Mesendoderm (in vitro differentiated cells): ENCODE results near the gene DZANK1.
A peak's percentile ranks its signal among the peaks of the same experiment; 100 is the strongest.

Source experiments
- DNase-seq: peaks from one replicate; pipeline ENCODE4 v3.0.0; 2013
- H2AK5ac ChIP-seq: 2 replicates; pipeline ENCODE4 v1.6.1; 2013; ENCODE audit warnings: low read length, inconsistent platforms
- H2BK120ac ChIP-seq: 2 replicates; pipeline ENCODE4 v1.6.1; 2013; ENCODE audit warnings: low read depth, mild to moderate bottlenecking, low read length, moderate library complexity, mixed read lengths
- H2BK15ac ChIP-seq: replicated peaks from 2 replicates; pipeline ENCODE4 v1.6.1; 2013; ENCODE audit warnings: low read depth, mild to moderate bottlenecking, moderate library complexity
- H2BK5ac ChIP-seq: 2 replicates; pipeline ENCODE4 v1.6.1; 2013; ENCODE audit warnings: low read length, inconsistent platforms
- H3K18ac ChIP-seq: 2 replicates; pipeline ENCODE4 v1.6.1; 2013; ENCODE audit warnings: mild to moderate bottlenecking, low read length, mixed read lengths
- H3K23ac ChIP-seq: one replicate; pipeline ENCODE4 v1.6.1; 2013; ENCODE audit warnings: low read length
- H3K27ac ChIP-seq: 2 replicates; pipeline ENCODE4 v1.5.1; 2013; ENCODE audit warnings: low read depth, mild to moderate bottlenecking, inconsistent platforms, low read length, moderate library complexity
- H3K27me3 ChIP-seq: 2 replicates; pipeline ENCODE4 v1.6.1; 2013; ENCODE audit warnings: low read length, control low read depth, mild to moderate bottlenecking, inconsistent platforms; ENCODE audit not compliant: insufficient read depth, poor library complexity
- H3K36me3 ChIP-seq: 2 replicates; pipeline ENCODE4 v1.6.1; 2013; ENCODE audit warnings: low read length, inconsistent platforms; ENCODE audit not compliant: control insufficient read depth, insufficient read depth
- H3K4ac ChIP-seq: one replicate; pipeline ENCODE4 v1.6.1; 2013; ENCODE audit warnings: low read depth, mild to moderate bottlenecking, low read length, moderate library complexity
- H3K4me1 ChIP-seq: 2 replicates; pipeline ENCODE4 v1.6.1; 2013; ENCODE audit warnings: low read depth, low read length, inconsistent platforms; ENCODE audit not compliant: control insufficient read depth
- H3K4me2 ChIP-seq: 2 replicates; pipeline ENCODE4 v1.6.1; 2013; ENCODE audit warnings: low read length
- H3K4me3 ChIP-seq: 2 replicates; pipeline ENCODE4 v1.5.1; 2013; ENCODE audit warnings: mild to moderate bottlenecking, low read length
- H3K56ac ChIP-seq: one replicate; pipeline ENCODE4 v1.6.1; 2013; ENCODE audit warnings: low read length
- H3K79me1 ChIP-seq: 2 replicates; pipeline ENCODE4 v1.6.1; 2013; ENCODE audit warnings: low read length, inconsistent platforms
- H3K79me2 ChIP-seq: 2 replicates; pipeline ENCODE4 v1.6.1; 2013; ENCODE audit warnings: mild to moderate bottlenecking, low read length; ENCODE audit not compliant: control insufficient read depth, insufficient read depth
- H3K9ac ChIP-seq: 2 replicates; pipeline ENCODE4 v1.6.1; 2013; ENCODE audit warnings: low read length, inconsistent platforms
- H4K5ac ChIP-seq: one replicate; pipeline ENCODE4 v1.6.1; 2013; ENCODE audit warnings: low read length
- H4K8ac ChIP-seq: one replicate; pipeline ENCODE4 v1.6.1; 2013; ENCODE audit warnings: low read depth, mild to moderate bottlenecking, control low read depth, low read length, moderate library complexity
- WGBS: extraction: QIAGEN DNeasy Blood & Tissue Kit; methylation state at CpG from one replicate; pipeline ENCODE4 v1.1.7; 2013; ENCODE audit warnings: low lambda C conversion rate, missing lambda C conversion rate; ENCODE audit not compliant: insufficient coverage; ENCODE audit errors: extremely low coverage; 5-methylcytosine and 5-hydroxymethylcytosine counted together

The DZANK1 gene

DNA sequence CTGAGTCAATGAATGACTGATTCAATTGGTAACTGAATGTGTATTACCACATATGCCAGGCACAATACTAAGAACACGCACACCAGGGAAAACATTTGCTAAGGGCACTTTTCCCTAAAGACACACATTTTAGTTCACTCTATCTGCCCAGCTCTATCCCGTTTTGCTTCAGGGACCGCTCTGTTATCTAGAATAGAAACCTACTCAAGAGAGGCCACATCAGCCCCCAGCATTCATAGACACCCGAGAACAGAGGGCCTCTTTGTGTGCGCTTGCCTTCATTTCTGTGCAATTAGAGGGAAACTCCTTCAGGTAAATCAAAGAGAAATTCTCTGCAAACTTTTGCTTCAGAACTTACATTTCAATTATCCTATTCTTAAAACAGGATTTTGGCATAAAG lies 50.3 kb downstream of the DZANK1 start:
- H3K56ac ChIP-seq = no peak overlapping the region
- H3K27me3 ChIP-seq = no peaks in the 10 kb centered on the region
- H3K4ac ChIP-seq = no peak overlapping the region
- no peak overlapping the region for H2BK120ac ChIP-seq
- H3K4me1 ChIP-seq = no peaks in the 10 kb centered on the region
- H3K27ac ChIP-seq = no peak overlapping the region
- no peak overlapping the region for H3K4me2 ChIP-seq
- no peak overlapping the region for H2AK5ac ChIP-seq
- H4K8ac ChIP-seq = no peak overlapping the region
- DNase-seq = no peak
- H3K9ac ChIP-seq = no peak overlapping the region
- no peak overlapping the region for H3K23ac ChIP-seq
- no peaks in the 10 kb centered on the region for H3K79me1 ChIP-seq
- no CpG with 5 or more reads among the region's 5 CpGs for whole genome bisulfite sequencing
- H3K18ac ChIP-seq = no peak overlapping the region
- H3K4me3 ChIP-seq = no peak overlapping the region
- no peak overlapping the region for H4K5ac ChIP-seq
- H3K36me3 ChIP-seq = no peaks in the 10 kb centered on the region
- no peak overlapping the region for H2BK15ac ChIP-seq
- no peak overlapping the region for H2BK5ac ChIP-seq
- no peaks in the 10 kb centered on the region for H3K79me2 ChIP-seq

DNA sequence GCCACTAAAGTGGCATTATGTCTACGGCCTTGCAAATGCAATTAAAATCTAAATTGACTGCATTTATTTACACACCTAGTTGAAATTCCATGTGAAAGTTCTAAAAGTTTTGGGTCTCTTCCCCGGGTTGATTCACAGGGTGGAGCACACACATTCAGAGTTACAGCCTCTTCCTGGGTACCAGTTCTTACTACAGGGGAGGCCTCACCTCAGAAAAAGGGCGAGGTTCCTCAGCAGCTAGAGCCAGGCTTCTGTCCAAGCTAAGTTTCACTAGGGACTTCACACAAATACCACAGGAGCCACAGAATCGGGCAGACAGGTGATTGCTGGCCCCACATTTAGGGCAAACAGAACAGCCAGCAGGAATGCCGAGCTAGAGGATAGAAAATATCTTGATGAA lies 52.7 kb downstream of the DZANK1 start:
- no peak overlapping the region for H2BK120ac ChIP-seq
- H3K4ac ChIP-seq = no peak overlapping the region
- DNase-seq = no peak
- no peak overlapping the region for H4K8ac ChIP-seq
- H2AK5ac ChIP-seq = no peak overlapping the region
- H3K4me3 ChIP-seq = no peak overlapping the region
- H3K79me1 ChIP-seq = no peaks in the 10 kb centered on the region
- no peak overlapping the region for H2BK15ac ChIP-seq
- no peaks in the 10 kb centered on the region for H3K36me3 ChIP-seq
- H3K27me3 ChIP-seq = no peaks in the 10 kb centered on the region
- H3K9ac ChIP-seq = no peak overlapping the region
- H3K4me1 ChIP-seq = no peaks in the 10 kb centered on the region
- H3K23ac ChIP-seq = no peak overlapping the region
- H2BK5ac ChIP-seq = no peak overlapping the region
- no peak overlapping the region for H3K4me2 ChIP-seq
- no peak overlapping the region for H3K18ac ChIP-seq
- no peak overlapping the region for H4K5ac ChIP-seq
- no peaks in the 10 kb centered on the region for H3K79me2 ChIP-seq
- no CpG with 5 or more reads among the region's 5 CpGs for WGBS
- H3K27ac ChIP-seq = no peak overlapping the region
- H3K56ac ChIP-seq = no peak overlapping the region

DNA sequence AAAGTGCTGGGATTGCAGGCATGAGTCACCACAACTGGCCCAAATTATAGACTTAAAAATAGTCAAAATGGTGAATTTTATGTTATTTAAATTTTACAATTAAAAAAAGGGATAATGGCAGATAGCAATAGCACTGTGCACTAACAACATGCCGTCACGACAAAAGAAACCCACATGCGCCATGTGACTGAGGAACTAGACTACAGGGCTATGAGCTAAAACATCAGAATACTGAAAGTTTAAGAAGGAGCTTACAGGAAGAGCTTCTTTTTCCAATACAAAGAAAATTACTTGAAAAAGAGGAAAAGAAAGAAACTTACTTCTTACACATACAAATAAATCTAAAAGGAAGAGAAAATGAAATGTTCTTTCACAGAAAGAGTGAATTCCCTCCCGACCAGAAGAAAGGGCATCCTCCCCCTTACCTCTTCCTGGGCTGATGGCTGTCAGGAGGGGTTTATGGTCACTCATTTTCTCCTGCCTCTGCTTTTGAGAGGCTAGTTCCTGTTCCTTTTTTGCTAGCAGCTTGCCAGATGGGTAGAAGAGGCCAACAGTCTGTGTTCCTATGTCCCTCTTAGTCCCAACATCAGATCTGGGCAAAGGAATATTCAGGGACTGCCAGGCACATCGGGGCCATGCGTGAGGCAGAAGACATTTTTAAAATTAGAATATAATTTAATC lies 54.5 kb downstream of the DZANK1 start:
- H3K4me1 ChIP-seq = no peaks in the 10 kb centered on the region
- H3K23ac ChIP-seq = no peak overlapping the region
- H2AK5ac ChIP-seq = no peak overlapping the region
- H3K9ac ChIP-seq = no peak overlapping the region
- H3K56ac ChIP-seq = no peak overlapping the region
- H2BK15ac ChIP-seq = no peak overlapping the region
- no peak overlapping the region for H4K8ac ChIP-seq
- H3K18ac ChIP-seq = no peak overlapping the region
- no peak overlapping the region for H3K4me2 ChIP-seq
- no peak overlapping the region for H2BK120ac ChIP-seq
- H2BK5ac ChIP-seq = no peak overlapping the region
- H4K5ac ChIP-seq = no peak overlapping the region
- DNase-seq = peak; percentile 28
- no peak overlapping the region for H3K4me3 ChIP-seq
- no peaks in the 10 kb centered on the region for H3K36me3 ChIP-seq
- no peak overlapping the region for H3K4ac ChIP-seq
- no peaks in the 10 kb centered on the region for H3K27me3 ChIP-seq
- H3K27ac ChIP-seq = no peak overlapping the region
- no peaks in the 10 kb centered on the region for H3K79me1 ChIP-seq
- WGBS = no CpG with 5 or more reads among the region's 6 CpGs
- H3K79me2 ChIP-seq = no peaks in the 10 kb centered on the region

DNA sequence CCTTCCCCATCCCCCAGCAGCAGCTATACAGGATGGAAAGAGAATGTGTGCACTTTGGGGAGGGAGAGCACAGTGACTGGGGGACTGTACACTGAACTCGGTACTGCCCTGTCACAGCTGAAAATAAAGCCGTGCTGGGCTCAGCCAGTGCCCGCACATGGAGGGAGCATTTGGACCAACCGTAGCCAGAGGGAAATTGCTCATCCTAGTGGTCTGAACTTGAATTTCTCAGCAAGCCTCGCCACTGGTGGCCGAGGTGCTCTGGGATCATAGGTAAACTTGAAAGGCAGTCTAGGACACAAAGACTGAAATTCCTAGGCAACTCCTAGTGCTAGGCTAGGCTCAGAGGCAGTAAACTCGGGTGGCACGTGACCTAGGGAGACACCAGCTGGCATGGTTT lies 61.0 kb downstream of the DZANK1 start:
- Histone ChIP-seq H3K23ac (no peak overlapping the region), H2BK5ac (no peak overlapping the region), H3K36me3 (no peaks in the 10 kb centered on the region), H2AK5ac (no peak overlapping the region), H3K4me3 (no peak overlapping the region), H3K27me3 (no peaks in the 10 kb centered on the region), H3K79me2 (no peaks in the 10 kb centered on the region), H3K27ac (no peak overlapping the region), H4K5ac (no peak overlapping the region), H3K56ac (no peak overlapping the region), H3K4ac (no peak overlapping the region), H3K9ac (no peak overlapping the region), H3K79me1 (no peaks in the 10 kb centered on the region), H2BK120ac (no peak overlapping the region), H3K18ac (no peak overlapping the region), H2BK15ac (no peak overlapping the region), H4K8ac (no peak overlapping the region), H3K4me1 (no peaks in the 10 kb centered on the region), H3K4me2 (no peak overlapping the region)
- DNase-seq = peak; percentile 37
- no CpG with 5 or more reads among the region's 8 CpGs for WGBS

DNA sequence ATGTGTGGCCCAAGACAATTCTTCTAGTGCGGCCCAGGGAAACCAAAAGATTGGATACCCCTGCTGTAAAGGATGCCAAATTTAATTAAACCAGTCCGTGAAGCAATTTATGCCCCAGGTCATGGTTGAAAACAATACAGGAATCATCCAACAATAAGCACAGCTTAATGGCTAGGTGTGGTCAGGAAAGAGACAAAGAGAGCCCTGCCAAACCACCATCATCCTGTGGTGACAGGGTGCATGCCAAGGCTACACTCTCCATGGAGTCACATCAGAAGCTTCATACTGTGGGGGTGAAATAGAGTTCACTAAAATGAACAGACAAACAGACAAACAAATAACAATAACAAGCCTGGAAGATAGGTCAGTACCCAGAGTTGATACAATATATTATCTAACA lies 62.7 kb downstream of the DZANK1 start:
- Histone ChIP-seq H3K4me1 (no peaks in the 10 kb centered on the region), H2AK5ac (no peak overlapping the region), H3K4me2 (no peak overlapping the region), H3K4me3 (no peak overlapping the region), H2BK120ac (no peak overlapping the region), H2BK15ac (no peak overlapping the region), H3K27ac (no peak overlapping the region), H3K9ac (no peak overlapping the region), H3K36me3 (no peaks in the 10 kb centered on the region), H3K79me2 (no peaks in the 10 kb centered on the region), H3K18ac (no peak overlapping the region), H3K79me1 (no peaks in the 10 kb centered on the region), H3K56ac (no peak overlapping the region), H2BK5ac (no peak overlapping the region), H4K5ac (no peak overlapping the region), H4K8ac (no peak overlapping the region), H3K4ac (no peak overlapping the region), H3K23ac (no peak overlapping the region), H3K27me3 (no peaks in the 10 kb centered on the region)
- no CpG with 5 or more reads among the region's 2 CpGs for WGBS
- no peak for DNase-seq

DNA sequence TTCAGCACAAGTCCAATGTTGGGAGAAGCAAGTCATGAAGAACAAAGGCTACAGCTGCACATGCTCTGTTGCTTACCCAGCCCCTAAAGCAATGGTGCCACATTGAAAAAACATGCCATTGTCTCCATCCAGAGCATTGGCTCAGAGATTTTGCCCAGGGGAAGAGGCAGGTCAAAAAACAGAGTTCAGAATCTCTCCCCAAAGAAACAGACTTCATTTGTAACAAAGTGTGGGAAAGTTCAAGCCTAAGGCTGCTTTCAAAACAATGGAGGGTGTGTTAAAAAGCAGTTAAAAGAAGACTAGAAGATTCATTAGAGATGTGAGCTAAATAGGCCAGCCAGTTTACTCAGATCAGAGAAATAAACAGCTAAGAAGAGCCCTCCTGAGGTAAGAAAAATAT lies 63.6 kb downstream of the DZANK1 start:
- no peak for DNase-seq
- H4K8ac ChIP-seq = no peak overlapping the region
- H3K79me2 ChIP-seq = no peaks in the 10 kb centered on the region

More for the DNA sequence above, 63.6 kb downstream of the DZANK1 start:
- Histone ChIP-seq H3K27ac (no peak overlapping the region), H3K36me3 (no peaks in the 10 kb centered on the region), H3K4me2 (no peak overlapping the region), H2BK120ac (no peak overlapping the region), H3K23ac (no peak overlapping the region), H3K56ac (no peak overlapping the region), H2AK5ac (no peak overlapping the region), H4K5ac (no peak overlapping the region), H2BK5ac (no peak overlapping the region), H3K9ac (no peak overlapping the region), H3K79me1 (no peaks in the 10 kb centered on the region), H3K4me1 (no peaks in the 10 kb centered on the region), H3K4me3 (no peak overlapping the region), H3K18ac (no peak overlapping the region), H2BK15ac (no peak overlapping the region), H3K27me3 (no peaks in the 10 kb centered on the region), H3K4ac (no peak overlapping the region)
